Calu3 (cell line): Measurements from ENCODE around the gene FBXO5. TPM values are rescaled to one million over a fixed set of nuclear protein-coding genes. Genes with fewer than 3 reads are reported as not detected.
"Not testable (repeated sequence)": the region's sequence is repeated elsewhere in the genome, so short reads cannot be mapped to it uniquely, and the experiment has no call there.

Source experiments
- BruUV-seq: library from RNA; stranded (reverse); fragments of 400-500 nt; replicated peaks from 2 replicates; lab custom pipeline; 2021; lab: Mats Ljungman, UMichigan
- CTCF ChIA-PET: fragments of 300-600 bp; sonication (Branson Sonifier 250); formaldehyde crosslinking; loops from one replicate; lab custom pipeline; 2022; ENCODE audit warnings: antibody characterized with exemption; lab: Charles Lee
- DNase-seq: peaks from one replicate; pipeline ENCODE4 v3.0.0; 2022
- H3K27ac Mint-ChIP-seq: one replicate; pipeline ENCODE4 v1.8.0; 2022; ENCODE audit warnings: mixed read lengths; ENCODE audit not compliant: unreplicated experiment
- H3K27me3 Mint-ChIP-seq: one replicate; pipeline ENCODE4 v1.8.0; 2022; ENCODE audit warnings: mixed read lengths; ENCODE audit not compliant: unreplicated experiment
- H3K36me3 Mint-ChIP-seq: one replicate; pipeline ENCODE4 v1.8.0; 2022; ENCODE audit warnings: mild to moderate bottlenecking, moderate library complexity, mixed read lengths; ENCODE audit not compliant: insufficient read depth, unreplicated experiment
- H3K4me1 Mint-ChIP-seq: one replicate; pipeline ENCODE4 v1.8.0; 2022; ENCODE audit warnings: mild to moderate bottlenecking, low read depth, mixed read lengths; ENCODE audit not compliant: unreplicated experiment
- H3K4me3 Mint-ChIP-seq: one replicate; pipeline ENCODE4 v1.8.0; 2022; ENCODE audit warnings: mild to moderate bottlenecking, low read depth, moderate library complexity, mixed read lengths; ENCODE audit not compliant: unreplicated experiment
- H3K9me3 Mint-ChIP-seq: one replicate; pipeline ENCODE4 v1.8.0; 2022; ENCODE audit warnings: low read depth, mixed read lengths; ENCODE audit not compliant: unreplicated experiment
- intact Hi-C: fragments of 100-400 bp; cut with micrococcal nuclease; formaldehyde crosslinking; loops from one replicate; pipeline ENCODE4 v1.10.0; 2022; ENCODE audit not compliant: unreplicated experiment
- total RNA-seq: library from RNA; stranded (reverse); gene quantifications from 2 replicates; pipeline ENCODE4 v1.2.3, GENCODE V29; 2022
- TF ChIP-seq, protein P1 (sequence below): fragments of 200-600 bp; IDR thresholded peaks from one replicate; pipeline ENCODE4 v1.8.0; 2022; ENCODE audit warnings: antibody characterized with exemption; ENCODE audit not compliant: unreplicated experiment

FBXO5 gene
- total RNA-seq, 1 experiment from 2014 or later = 21.1 TPM

DNA sequence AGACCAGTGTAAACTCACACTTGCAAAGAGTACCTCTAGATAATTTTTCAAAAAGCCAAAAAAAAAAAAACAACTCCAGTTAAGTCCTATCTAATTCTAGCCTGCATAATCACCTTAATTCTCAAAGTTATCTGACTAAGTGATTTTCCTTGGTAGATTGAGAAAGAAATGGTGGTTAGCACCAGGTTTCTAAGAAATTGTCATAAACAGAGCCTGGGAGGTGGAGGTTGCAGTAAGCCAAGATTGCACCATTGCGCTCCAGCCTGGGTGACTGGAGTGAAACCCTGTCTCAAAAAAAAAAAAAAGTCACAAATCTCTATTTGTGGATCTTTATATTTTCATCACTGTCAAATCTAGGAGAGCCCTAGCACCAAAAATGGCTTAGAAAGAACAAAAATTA lies 8.9 kb downstream of the FBXO5 start:
- H3K27me3 Mint-ChIP-seq = no peaks in the 10 kb centered on the region
- H3K27ac Mint-ChIP-seq = no peak overlapping the region
- H3K4me3 Mint-ChIP-seq = no peak overlapping the region
- DNase-seq = no peak
- TF ChIP-seq, protein P1, sequence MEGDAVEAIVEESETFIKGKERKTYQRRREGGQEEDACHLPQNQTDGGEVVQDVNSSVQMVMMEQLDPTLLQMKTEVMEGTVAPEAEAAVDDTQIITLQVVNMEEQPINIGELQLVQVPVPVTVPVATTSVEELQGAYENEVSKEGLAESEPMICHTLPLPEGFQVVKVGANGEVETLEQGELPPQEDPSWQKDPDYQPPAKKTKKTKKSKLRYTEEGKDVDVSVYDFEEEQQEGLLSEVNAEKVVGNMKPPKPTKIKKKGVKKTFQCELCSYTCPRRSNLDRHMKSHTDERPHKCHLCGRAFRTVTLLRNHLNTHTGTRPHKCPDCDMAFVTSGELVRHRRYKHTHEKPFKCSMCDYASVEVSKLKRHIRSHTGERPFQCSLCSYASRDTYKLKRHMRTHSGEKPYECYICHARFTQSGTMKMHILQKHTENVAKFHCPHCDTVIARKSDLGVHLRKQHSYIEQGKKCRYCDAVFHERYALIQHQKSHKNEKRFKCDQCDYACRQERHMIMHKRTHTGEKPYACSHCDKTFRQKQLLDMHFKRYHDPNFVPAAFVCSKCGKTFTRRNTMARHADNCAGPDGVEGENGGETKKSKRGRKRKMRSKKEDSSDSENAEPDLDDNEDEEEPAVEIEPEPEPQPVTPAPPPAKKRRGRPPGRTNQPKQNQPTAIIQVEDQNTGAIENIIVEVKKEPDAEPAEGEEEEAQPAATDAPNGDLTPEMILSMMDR = no peak
- CTCF ChIA-PET = no interaction called here
- H3K36me3 Mint-ChIP-seq = peaks cover 7% of the 10 kb centered on the region
- H3K9me3 Mint-ChIP-seq = peaks cover 2% of the 10 kb centered on the region
- H3K4me1 Mint-ChIP-seq = peaks cover 22% of the 10 kb centered on the region
- no TSS peak for BruUV-seq
- intact Hi-C loops = no loop called here

DNA sequence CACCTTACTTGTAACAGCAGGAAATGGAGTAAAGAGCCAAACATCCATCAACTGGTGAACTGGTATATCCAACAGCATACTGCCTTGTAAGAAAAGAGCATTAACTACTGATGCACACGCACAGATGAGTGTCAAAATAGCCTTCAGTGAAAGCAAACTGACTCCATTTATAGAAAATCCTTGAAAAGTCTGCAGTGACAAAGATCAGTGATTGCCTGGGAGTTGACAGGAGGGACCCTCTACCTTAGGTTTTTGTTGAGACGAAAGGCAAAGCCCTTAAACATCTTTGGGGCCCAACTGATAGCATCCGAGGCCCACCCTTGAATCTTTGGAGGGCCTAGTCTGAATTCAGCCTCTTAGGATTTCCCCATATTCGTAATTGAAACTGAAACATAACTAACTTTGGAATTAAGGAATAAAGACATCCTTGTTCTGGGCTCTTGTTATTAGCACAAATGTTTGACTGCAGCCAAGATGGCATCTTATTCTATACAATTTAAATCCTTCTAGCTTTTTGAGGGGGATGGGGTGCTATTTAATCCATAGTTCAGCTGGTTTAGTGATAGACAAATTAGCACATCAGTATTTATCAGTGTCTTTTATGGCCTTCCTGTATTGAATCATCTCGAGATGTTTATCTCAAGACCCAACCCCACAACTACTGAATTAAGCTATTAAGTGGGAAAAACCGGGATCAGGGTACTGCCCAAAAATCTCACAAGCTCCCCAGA lies 13.0 kb downstream of the FBXO5 start:
- CTCF ChIA-PET = no interaction called here
- H3K27me3 Mint-ChIP-seq = no peaks in the 10 kb centered on the region
- no peak overlapping the region for H3K27ac Mint-ChIP-seq
- intact Hi-C loops = no loop called here
- no peak overlapping the region for H3K4me3 Mint-ChIP-seq
- peaks cover 2% of the 10 kb centered on the region for H3K36me3 Mint-ChIP-seq
- TF ChIP-seq, protein P1 = no peak
- H3K9me3 Mint-ChIP-seq = peaks cover 2% of the 10 kb centered on the region
- H3K4me1 Mint-ChIP-seq = peaks cover 2% of the 10 kb centered on the region
- no peak for DNase-seq
- no TSS peak for BruUV-seq

DNA sequence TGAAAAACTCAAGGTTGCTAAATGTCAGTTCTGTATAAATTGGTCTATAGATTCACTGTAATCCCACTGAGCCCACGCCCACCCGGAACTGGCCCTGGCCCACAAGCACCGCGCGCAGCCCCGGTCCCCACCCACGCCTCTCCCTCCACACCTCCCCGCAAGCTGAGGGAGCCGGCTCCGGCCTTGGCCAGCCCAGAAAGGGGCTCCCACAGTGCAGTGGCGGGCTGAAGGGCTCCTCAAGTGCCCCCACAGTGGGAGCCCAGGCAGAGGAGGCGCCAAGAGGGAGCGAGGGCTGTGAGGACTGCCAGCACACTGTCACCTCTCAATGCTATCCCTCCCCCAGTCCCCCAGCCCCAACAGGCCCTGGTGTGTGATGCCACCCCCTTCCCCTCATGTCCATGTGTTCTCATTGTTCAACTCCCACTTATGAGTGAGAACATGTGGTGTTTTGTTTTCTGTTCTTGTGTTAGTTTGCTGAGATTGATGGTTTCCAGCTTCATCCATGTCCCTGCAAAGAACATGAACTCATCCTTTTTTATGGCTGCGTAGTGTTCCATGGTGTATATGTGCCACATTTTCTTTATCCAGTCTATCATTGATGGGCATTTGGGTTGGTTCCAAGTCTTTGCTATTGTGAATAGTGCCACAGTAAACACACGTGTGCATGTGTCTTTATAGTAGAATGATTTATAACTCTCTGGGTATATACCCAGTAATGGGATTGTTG lies 16.5 kb downstream of the FBXO5 start:
- BruUV-seq, intact Hi-C loops, H3K9me3 Mint-ChIP-seq: not testable (repeated sequence)

DNA sequence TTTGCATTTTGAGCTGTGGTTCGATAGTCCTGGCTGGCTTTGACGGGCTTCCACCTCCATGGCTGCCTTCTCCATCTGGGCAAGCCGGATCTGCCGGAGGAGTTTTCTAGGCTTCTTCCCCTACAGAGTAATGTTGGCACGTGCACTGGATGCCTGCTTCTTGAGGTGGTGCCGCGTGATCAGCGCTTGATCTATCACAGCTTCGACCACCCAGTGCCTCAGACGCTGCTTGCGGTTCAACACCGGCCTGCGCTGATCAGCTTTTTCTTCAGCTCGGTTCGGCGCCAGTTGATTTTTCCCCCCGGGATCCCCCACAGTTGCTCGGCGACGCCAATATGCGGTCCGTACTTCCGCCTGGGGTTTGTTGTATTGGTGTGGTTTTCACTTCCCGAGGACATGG lies 23.5 kb downstream of the FBXO5 start:
- CTCF ChIA-PET = no interaction called here
- no peaks in the 10 kb centered on the region for H3K4me1 Mint-ChIP-seq
- no peaks in the 10 kb centered on the region for H3K27me3 Mint-ChIP-seq
- BruUV-seq = no TSS peak
- TF ChIP-seq, protein P1 = no peak
- H3K27ac Mint-ChIP-seq = no peak overlapping the region
- intact Hi-C loops = no loop called here
- H3K9me3 Mint-ChIP-seq = no peaks in the 10 kb centered on the region
- H3K4me3 Mint-ChIP-seq = no peak overlapping the region
- no peak for DNase-seq
- H3K36me3 Mint-ChIP-seq = no peaks in the 10 kb centered on the region

More for the DNA sequence above, 16.5 kb downstream of the FBXO5 start:
- H3K36me3 Mint-ChIP-seq, H3K4me1 Mint-ChIP-seq, H3K27ac Mint-ChIP-seq, H3K4me3 Mint-ChIP-seq, CTCF ChIA-PET, H3K27me3 Mint-ChIP-seq, DNase-seq: not testable (repeated sequence)
